GM23248 (cell line): Measurements from ENCODE around the gene FTL. TPM values are rescaled to one million over a fixed set of nuclear protein-coding genes. Genes with fewer than 3 reads are reported as not detected.

Experiments used
- DNase-seq: peaks from one replicate; pipeline ENCODE4 v3.0.0-alpha.2; 2015
- H2AFZ ChIP-seq: fragments of 200-600 bp; sonication (generic); 2 replicates; pipeline ENCODE4 v1.6.1; 2016; ENCODE audit warnings: antibody characterized with exemption
- H3F3A ChIP-seq: fragments of 200-600 bp; sonication (generic); 2 replicates; pipeline ENCODE4 v1.6.1; 2016; ENCODE audit warnings: mild to moderate bottlenecking, antibody characterized with exemption, mixed run types; ENCODE audit not compliant: insufficient read depth
- H3K27ac ChIP-seq: fragments of 200-600 bp; sonication (generic); 2 replicates; pipeline ENCODE4 v1.5.1; 2016; ENCODE audit warnings: mild to moderate bottlenecking
- H3K27me3 ChIP-seq: fragments of 200-600 bp; sonication (generic); replicated peaks from 2 replicates; pipeline ENCODE4 v1.6.1; 2016; ENCODE audit warnings: mild to moderate bottlenecking; ENCODE audit not compliant: insufficient read depth
- H3K36me3 ChIP-seq: fragments of 200-600 bp; sonication (generic); 2 replicates; pipeline ENCODE4 v1.6.1; 2016; ENCODE audit warnings: low read depth, mild to moderate bottlenecking
- H3K4me1 ChIP-seq: fragments of 200-600 bp; sonication (generic); 2 replicates; pipeline ENCODE4 v1.6.1; 2016; ENCODE audit warnings: mild to moderate bottlenecking; ENCODE audit not compliant: insufficient read depth
- H3K4me2 ChIP-seq: fragments of 200-600 bp; sonication (generic); one replicate; pipeline ENCODE4 v1.6.1; 2016; ENCODE audit warnings: mild to moderate bottlenecking; ENCODE audit not compliant: unreplicated experiment
- H3K4me3 ChIP-seq: fragments of 200-600 bp; sonication (generic); 2 replicates; pipeline ENCODE4 v1.5.1; 2016; ENCODE audit warnings: mild to moderate bottlenecking
- H3K79me2 ChIP-seq: fragments of 200-600 bp; sonication (generic); 2 replicates; pipeline ENCODE4 v1.6.1; 2016; ENCODE audit warnings: mild to moderate bottlenecking; ENCODE audit not compliant: insufficient read depth
- H3K9ac ChIP-seq: fragments of 200-600 bp; sonication (generic); 2 replicates; pipeline ENCODE4 v1.6.1; 2016; ENCODE audit warnings: mild to moderate bottlenecking
- H3K9me2 ChIP-seq: fragments of 200-600 bp; sonication (generic); 2 replicates; pipeline ENCODE4 v1.6.1; 2016; ENCODE audit warnings: mixed run types, mild to moderate bottlenecking, moderate library complexity; ENCODE audit not compliant: insufficient read depth
- H3K9me3 ChIP-seq: fragments of 200-600 bp; sonication (generic); one replicate; pipeline ENCODE4 v1.6.1; 2017; ENCODE audit warnings: low read depth
- H4K20me1 ChIP-seq: fragments of 200-600 bp; sonication (generic); 2 replicates; pipeline ENCODE4 v1.6.0; 2016; ENCODE audit not compliant: insufficient read depth
- EZH2 ChIP-seq: fragments of 200-600 bp; sonication (generic); IDR thresholded peaks from 2 replicates; pipeline ENCODE4 v1.6.1; 2018; ENCODE audit warnings: antibody characterized with exemption, mild to moderate bottlenecking; ENCODE audit not compliant: insufficient read depth, poor library complexity, severe bottlenecking
- EZH2phosphoT487 ChIP-seq: fragments of 200-600 bp; sonication (generic); IDR thresholded peaks from 2 replicates; pipeline ENCODE4 v1.6.1; 2018; ENCODE audit warnings: antibody characterized with exemption, moderate library complexity, mild to moderate bottlenecking, low read depth; ENCODE audit not compliant: insufficient read depth
- WGBS, 2 experiments: methylation state at CpG; one replicate each; pipeline ENCODE4 v1.1.6; 2015 to 2017; ENCODE audit warnings: low lambda C conversion rate in 2 of 2, low coverage in 1 of 2; ENCODE audit errors: missing lambda C conversion rate in 2 of 2; 5-methylcytosine and 5-hydroxymethylcytosine counted together
- in situ Hi-C: fragments of 300-500 bp; cut with MboI; formaldehyde crosslinking; loops from 2 replicates; pipeline ENCODE4 v1.15.0; 2020
- polyA plus RNA-seq: library from polyadenylated mRNA; unstranded; fragments of >200 nt; fragmentation: Nextera tagmentation; extraction: Ambion mirVana; gene quantifications from 2 replicates; pipeline ENCODE4 v1.2.1, GENCODE V29; 2016
- total RNA-seq: library from RNA; depleted of rRNA; stranded (reverse); fragments of >200 nt; shearing (Covaris generic); gene quantifications from 2 replicates; pipeline ENCODE4 v1.2.3, GENCODE V29; 2014

Gene FTL
- total and polyA plus RNA-seq, 2 experiments from 2014 or later = 2,848 to 8,171 TPM

DNA sequence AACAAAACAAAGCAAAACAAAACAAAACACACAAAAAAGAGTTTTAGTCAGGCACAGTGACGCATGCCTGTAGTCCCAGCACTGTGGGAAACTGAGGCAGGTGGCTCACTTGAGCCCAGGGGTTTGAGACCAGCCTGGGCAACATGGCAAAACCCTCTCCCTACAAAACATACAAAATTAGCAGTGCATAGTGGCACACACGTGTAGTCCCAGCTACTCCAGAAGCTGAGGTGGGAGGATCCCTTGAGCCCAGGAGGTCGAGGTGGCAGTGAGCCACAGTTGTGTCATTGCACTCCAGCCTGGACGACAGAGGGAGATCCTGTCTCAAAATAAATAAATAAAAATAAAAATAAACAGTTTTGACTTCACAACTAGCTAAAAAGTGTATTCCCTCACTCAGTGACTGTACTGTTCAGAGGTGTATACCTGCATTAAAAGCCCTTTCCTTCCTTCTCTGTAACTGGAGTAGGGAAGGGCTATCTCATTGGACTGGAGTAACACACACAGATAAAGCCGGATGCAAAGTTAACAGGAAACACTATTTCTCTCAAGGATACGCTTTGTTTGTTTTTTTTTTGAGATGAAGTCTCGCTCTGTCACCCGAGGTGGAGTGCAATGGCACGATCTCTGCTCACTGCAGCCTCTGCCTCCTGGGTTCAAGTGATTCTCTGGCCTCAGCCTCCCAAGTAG is 14.1 kb upstream of the FTL start:
- H3K27ac ChIP-seq = no peak overlapping the region
- H3K36me3 ChIP-seq = no peaks in the 10 kb centered on the region
- peaks cover 6% of the 10 kb centered on the region; the same call in 1 of the 2 replicates for H3K4me1 ChIP-seq
- H3K9me2 ChIP-seq = no peaks in the 10 kb centered on the region
- H3K27me3 ChIP-seq = no peaks in the 10 kb centered on the region
- no peaks in the 10 kb centered on the region for H4K20me1 ChIP-seq
- H3K79me2 ChIP-seq = peaks cover 12% of the 10 kb centered on the region
- no peak overlapping the region for H3K4me3 ChIP-seq
- 49 to 52% methylated on average over 9 of the region's 9 CpGs for WGBS, 2 experiments
- DNase-seq = no peak
- H3K4me2 ChIP-seq = no peak overlapping the region
- H2AFZ ChIP-seq = no peak overlapping the region
- TF ChIP-seq EZH2phosphoT487 (no peak), EZH2 (no peak)
- no peaks in the 10 kb centered on the region for H3K9me3 ChIP-seq
- H3K9ac ChIP-seq = no peak overlapping the region
- H3F3A ChIP-seq = no peaks in the 10 kb centered on the region
- in situ Hi-C loops = no loop called here

DNA sequence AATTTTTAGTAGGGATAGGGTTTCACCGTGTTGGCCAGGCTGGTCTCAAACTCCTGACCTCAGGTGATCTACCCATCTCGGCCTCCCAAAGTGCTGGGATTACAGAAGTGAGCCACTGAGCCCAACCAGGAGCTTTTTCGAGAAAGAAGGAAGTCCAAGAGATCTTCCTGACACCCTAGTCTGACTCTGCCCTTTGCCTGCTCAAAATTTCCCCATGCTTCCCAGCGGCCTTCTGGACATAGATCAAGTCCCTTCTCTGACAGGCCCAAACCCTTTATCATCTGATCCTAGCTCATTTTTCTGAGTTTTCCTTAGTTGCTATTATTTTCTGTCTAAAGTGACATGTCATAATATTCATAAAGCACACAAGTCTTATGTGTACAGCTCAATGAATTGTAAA is 12.0 kb upstream of the FTL start:
- no peak overlapping the region for H3K27ac ChIP-seq
- no peaks in the 10 kb centered on the region for H3K9me3 ChIP-seq
- no peaks in the 10 kb centered on the region for H4K20me1 ChIP-seq
- no peak overlapping the region for H2AFZ ChIP-seq
- no peaks in the 10 kb centered on the region for H3K9me2 ChIP-seq
- H3K27me3 ChIP-seq = no peaks in the 10 kb centered on the region
- H3F3A ChIP-seq = peaks cover 8% of the 10 kb centered on the region
- TF ChIP-seq EZH2 (no peak), EZH2phosphoT487 (no peak)
- no peak overlapping the region for H3K4me3 ChIP-seq
- no peak overlapping the region for H3K4me2 ChIP-seq
- 81 to 87% methylated on average over 4 of the region's 4 CpGs for WGBS, 2 experiments
- no peak overlapping the region for H3K9ac ChIP-seq
- H3K79me2 ChIP-seq = peaks cover 31% of the 10 kb centered on the region
- peaks cover 11% of the 10 kb centered on the region; the same call in 1 of the 2 replicates for H3K4me1 ChIP-seq
- in situ Hi-C loops = no loop called here
- no peak for DNase-seq
- peaks cover 7% of the 10 kb centered on the region; the same call in 1 of the 2 replicates for H3K36me3 ChIP-seq

DNA sequence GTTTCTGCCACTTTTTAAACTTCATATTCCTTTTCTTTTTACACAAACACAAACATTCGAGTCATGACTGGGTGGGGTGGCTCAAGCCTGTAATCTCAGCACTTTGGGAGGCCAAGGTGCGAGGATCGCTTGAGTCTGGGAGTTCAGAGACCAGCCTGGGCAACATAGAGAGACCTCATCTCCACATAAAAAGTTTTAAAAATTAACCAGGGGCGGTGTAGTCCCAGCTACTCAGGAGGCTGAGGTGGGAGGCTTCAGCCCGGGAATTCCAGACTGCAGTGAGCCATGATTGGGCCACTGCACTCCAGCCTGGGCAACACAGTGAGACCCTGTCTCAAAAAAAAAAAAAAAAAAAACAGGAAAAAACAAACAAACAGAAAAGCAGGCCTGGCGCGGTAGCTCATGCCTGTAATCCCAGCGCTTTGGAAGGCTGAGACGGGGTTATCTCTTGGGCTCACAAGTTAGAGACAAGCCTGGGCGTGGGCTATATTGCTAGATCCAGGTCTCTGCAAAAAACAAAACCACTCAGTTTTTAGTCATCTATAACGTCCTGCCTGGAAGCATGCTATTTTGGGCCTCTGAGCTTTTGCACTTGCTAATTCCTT is 11.0 kb upstream of the FTL start:
- Histone ChIP-seq H3K79me2 (peaks cover 31% of the 10 kb centered on the region), H2AFZ (peak overlapping the region; percentile 86), H3K9ac (peak overlapping the region; percentile 96), H3K4me3 (peak overlapping the region; percentile 91), H3K9me2 (no peaks in the 10 kb centered on the region), H3K4me1 (peaks cover 11% of the 10 kb centered on the region; the same call in 1 of the 2 replicates), H3K27ac (peak overlapping the region; percentile 34), H3K9me3 (no peaks in the 10 kb centered on the region), H4K20me1 (no peaks in the 10 kb centered on the region), H3K36me3 (peaks cover 7% of the 10 kb centered on the region; the same call in 1 of the 2 replicates), H3K4me2 (peak overlapping the region; percentile 76), H3K27me3 (no peaks in the 10 kb centered on the region), H3F3A (peaks cover 15% of the 10 kb centered on the region)
- WGBS, 2 experiments = 53 to 55% methylated on average over 11 of the region's 11 CpGs
- in situ Hi-C loops = no loop called here
- no peak for TF ChIP-seq EZH2phosphoT487
- no peak for TF ChIP-seq EZH2
- DNase-seq = no peak

DNA sequence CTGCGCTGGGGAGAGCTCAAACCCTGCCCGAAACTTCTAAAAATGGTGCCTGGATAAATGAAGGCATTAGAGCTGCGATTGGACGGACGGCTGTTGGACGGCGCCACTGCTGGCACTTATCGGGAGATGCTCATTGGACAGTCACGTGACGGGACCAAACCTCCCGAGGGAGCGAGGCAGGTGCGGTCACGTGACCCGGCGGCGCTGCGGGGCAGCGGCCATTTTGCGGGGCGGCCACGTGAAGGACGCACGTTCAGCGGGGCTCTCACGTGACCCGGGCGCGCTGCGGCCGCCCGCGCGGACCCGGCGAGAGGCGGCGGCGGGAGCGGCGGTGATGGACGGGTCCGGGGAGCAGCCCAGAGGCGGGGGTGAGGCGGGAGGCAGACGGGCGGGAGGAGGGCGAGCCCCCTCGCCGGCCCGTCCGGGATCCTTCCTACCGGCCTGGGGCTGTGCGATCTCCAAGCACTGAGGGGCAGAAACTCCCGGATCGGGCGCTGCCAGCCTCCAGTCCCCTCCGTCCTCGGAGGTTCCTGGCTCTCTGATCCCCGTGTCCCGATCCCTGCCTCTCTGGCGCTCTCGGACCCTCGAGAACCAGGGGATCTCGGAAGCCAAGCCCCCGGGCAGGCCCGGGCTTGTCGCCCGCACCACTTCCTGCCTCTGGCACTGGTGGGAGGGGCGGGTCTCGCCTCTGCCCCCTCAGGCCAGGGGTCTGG is 10.4 kb upstream of the FTL start, which contains the start of gene BAX:
TSS of gene BAX (plus strand) at position 281 of the 713 bp plus-strand sequence. CDS start at position 335, 54 bp downstream.
- H2AFZ ChIP-seq = peak within 1 kb of the TSS; percentile 86
- peak within 1 kb of the TSS; percentile 96 for H3K9ac ChIP-seq
- H3K36me3 ChIP-seq = peaks cover 7% of the 10 kb centered on the region; the same call in 1 of the 2 replicates
- H4K20me1 ChIP-seq = no peaks in the 10 kb centered on the region
- H3K9me2 ChIP-seq = no peaks in the 10 kb centered on the region
- H3K27ac ChIP-seq = peak within 1 kb of the TSS; percentile 70
- DNase-seq = peak; percentile 98
- H3K27me3 ChIP-seq = no peaks in the 10 kb centered on the region
- H3K79me2 ChIP-seq = peaks cover 31% of the 10 kb centered on the region
- 1 to 2% methylated on average over 41 to 63 of the region's 71 CpGs for WGBS, 2 experiments
- H3K4me2 ChIP-seq = peak within 1 kb of the TSS; percentile 76
- TF ChIP-seq EZH2 = no peak
- TF ChIP-seq EZH2phosphoT487 = no peak
- peaks cover 11% of the 10 kb centered on the region; the same call in 1 of the 2 replicates for H3K4me1 ChIP-seq
- no peaks in the 10 kb centered on the region for H3K9me3 ChIP-seq
- in situ Hi-C loops = no loop called here
- H3F3A ChIP-seq = peaks cover 16% of the 10 kb centered on the region
- peak within 1 kb of the TSS; percentile 91 for H3K4me3 ChIP-seq
